Fibroblast of lung (primary cell): ENCODE data around the gene KCNH1.

Experiments used
- CTCF ChIP-seq, 2 donors: IDR thresholded peaks in 1 of 2; conservative IDR thresholded peaks in 1 of 2; 1 replicate in 1 of 2; 2 replicates in 1 of 2; pipeline ENCODE4 v1.5.1; 2011 to 2012; ENCODE audit warnings: low read length in 2 of 2, control low read depth in 1 of 2, inconsistent platforms in 1 of 2, low read depth in 1 of 2, mild to moderate bottlenecking in 1 of 2
- EZH2 ChIP-seq: IDR thresholded peaks from 2 replicates; pipeline ENCODE4 v1.5.1; 2012; ENCODE audit warnings: low read length, control low read depth, mild to moderate bottlenecking; ENCODE audit errors: missing control alignments

GRCh38 chr1:210724768-210725167, 409.2 kb downstream of the KCNH1 start:
- TF ChIP-seq CTCF (conservative IDR thresholded peaks at IDR 0.05 in 1 of 2, IDR thresholded peaks at IDR 0.05 in 1 of 2; ENCODE audit: low read depth in 1 of 2, low read length in 2 of 2) = no peak
- TF ChIP-seq EZH2 = no peak
